SU-DHL-6 (cell line): ENCODE results near the gene ZNF850.

ENCODE experiments used
- H2AFZ ChIP-seq: fragments of 200-600 bp; sonication (generic); 2 replicates; pipeline ENCODE4 v1.6.1; 2014; ENCODE audit warnings: low read depth, mild to moderate bottlenecking, moderate library complexity, mixed read lengths, antibody characterized with exemption, low read length; ENCODE audit not compliant: severe bottlenecking
- H3F3A ChIP-seq: fragments of 200-600 bp; shearing (Covaris generic); 2 replicates; pipeline ENCODE4 v1.6.0; 2016; ENCODE audit warnings: antibody characterized with exemption, mild to moderate bottlenecking; ENCODE audit not compliant: insufficient read depth
- H3K27ac ChIP-seq: fragments of 200-600 bp; sonication (generic); 2 replicates; pipeline ENCODE4 v1.5.1; 2016; ENCODE audit warnings: low read depth, mild to moderate bottlenecking, low read length, moderate library complexity, mixed read lengths
- H3K27me3 ChIP-seq: fragments of 200-600 bp; sonication (generic), shearing (Covaris generic); 2 replicates; pipeline ENCODE4 v1.6.0; 2014; ENCODE audit warnings: mild to moderate bottlenecking, low read length
- H3K36me3 ChIP-seq: fragments of 200-600 bp; sonication (generic); 2 replicates; pipeline ENCODE4 v1.6.1; 2014; ENCODE audit warnings: mild to moderate bottlenecking, low read length, mixed read lengths
- H3K4me2 ChIP-seq: fragments of 300-600, 200-600 bp; shearing (Covaris generic), sonication (generic); 2 replicates; pipeline ENCODE4 v1.6.0; 2014; ENCODE audit warnings: low read length, low read depth, mild to moderate bottlenecking; ENCODE audit not compliant: poor library complexity, severe bottlenecking
- H3K4me3 ChIP-seq: fragments of 200-600 bp; sonication (generic); 2 replicates; pipeline ENCODE4 v1.5.1; 2014; ENCODE audit warnings: antibody characterized with exemption, low read length, mild to moderate bottlenecking, mixed read lengths; ENCODE audit not compliant: insufficient read depth, poor library complexity, severe bottlenecking
- H3K79me2 ChIP-seq: fragments of 200-600 bp; sonication (generic); 2 replicates; pipeline ENCODE4 v1.6.1; 2014; ENCODE audit warnings: mild to moderate bottlenecking, low read length, moderate library complexity; ENCODE audit not compliant: insufficient read depth
- H3K9ac ChIP-seq: fragments of 200-600 bp; sonication (generic); 2 replicates; pipeline ENCODE4 v1.7.0; 2014; ENCODE audit warnings: mild to moderate bottlenecking, low read length
- H3K9me2 ChIP-seq: fragments of 200-600 bp; sonication (generic); replicated peaks from 2 replicates; pipeline ENCODE4 v1.6.1; 2014; ENCODE audit warnings: low read length; ENCODE audit not compliant: insufficient read depth
- H3K9me3 ChIP-seq: fragments of 200-600 bp; sonication (generic); 2 replicates; pipeline ENCODE4 v1.6.1; 2014; ENCODE audit warnings: low read length, mixed read lengths; ENCODE audit not compliant: insufficient read depth
- H4K20me1 ChIP-seq: fragments of 200-600 bp; sonication (generic); 2 replicates; pipeline ENCODE4 v1.6.1; 2014; ENCODE audit warnings: low read depth, mild to moderate bottlenecking, antibody characterized with exemption, low read length, moderate library complexity, mixed read lengths
- CTCF ChIP-seq: fragments of 200-600 bp; sonication (generic); IDR thresholded peaks from one replicate; pipeline ENCODE4 v1.5.1; 2017; ENCODE audit warnings: antibody characterized with exemption, mild to moderate bottlenecking, low read length, moderate library complexity; ENCODE audit not compliant: insufficient read depth, poor library complexity, severe bottlenecking
- EZH2phosphoT487 ChIP-seq: fragments of 200-600 bp; sonication (generic), shearing (Covaris generic); conservative IDR thresholded peaks from 2 replicates; pipeline ENCODE4 v1.6.1; 2018; ENCODE audit warnings: mild to moderate bottlenecking, antibody characterized with exemption, low read length, moderate library complexity, mixed read lengths

Gene ZNF850

GRCh38 chr19:36775768-36776167 lies 3.2 kb upstream of the ZNF850 start:
- H3K27me3 ChIP-seq = no peaks in the 10 kb centered on the region
- H3K4me3 ChIP-seq = no peak overlapping the region
- no peak overlapping the region for H2AFZ ChIP-seq
- H3K9ac ChIP-seq = no peak overlapping the region
- H3K36me3 ChIP-seq = 0 out of 2 replicates have a peak, but pooled peaks cover 5% of the 10 kb centered on the region
- peaks cover 29% of the 10 kb centered on the region; the same call in 1 of the 2 replicates for H3K9me3 ChIP-seq
- H3K27ac ChIP-seq = no peak overlapping the region
- no peaks in the 10 kb centered on the region for H3F3A ChIP-seq
- H3K79me2 ChIP-seq = peaks cover 13% of the 10 kb centered on the region
- H3K4me2 ChIP-seq = no peak overlapping the region
- H3K9me2 ChIP-seq = no peaks in the 10 kb centered on the region
- H4K20me1 ChIP-seq = no peaks in the 10 kb centered on the region
- no peak for TF ChIP-seq EZH2phosphoT487

GRCh38 chr19:36773223-36773579 lies 594 bp upstream of the ZNF850 start:
- peak overlapping the region; percentile 75 for H3K9ac ChIP-seq
- H3K4me2 ChIP-seq = peak overlapping the region; percentile 65
- 0 out of 2 replicates have a peak, but pooled peaks cover 5% of the 10 kb centered on the region for H3K36me3 ChIP-seq
- H3K9me2 ChIP-seq = no peaks in the 10 kb centered on the region
- peak overlapping the region; percentile 93 for H2AFZ ChIP-seq
- H3K79me2 ChIP-seq = peaks cover 22% of the 10 kb centered on the region
- no peaks in the 10 kb centered on the region for H3F3A ChIP-seq
- no peaks in the 10 kb centered on the region for H4K20me1 ChIP-seq
- peak overlapping the region; percentile 58 for H3K4me3 ChIP-seq
- TF ChIP-seq CTCF (no peak), EZH2phosphoT487 (no peak)
- peaks cover 31% of the 10 kb centered on the region; the same call in 1 of the 2 replicates for H3K9me3 ChIP-seq
- H3K27me3 ChIP-seq = no peaks in the 10 kb centered on the region
- H3K27ac ChIP-seq = no peak overlapping the region

GRCh38 chr19:36771261-36772231 lies 1.1 kb downstream of the ZNF850 start:
- Histone ChIP-seq H3K9ac (peak overlapping the region; percentile 75), H3K4me2 (peak overlapping the region; percentile 65), H3K79me2 (peaks cover 24% of the 10 kb centered on the region), H2AFZ (peak overlapping the region; percentile 93), H3F3A (no peaks in the 10 kb centered on the region), H3K36me3 (peaks cover 6% of the 10 kb centered on the region; the same call in 1 of the 2 replicates), H4K20me1 (no peaks in the 10 kb centered on the region), H3K9me2 (no peaks in the 10 kb centered on the region), H3K27ac (no peak overlapping the region), H3K27me3 (no peaks in the 10 kb centered on the region), H3K9me3 (peaks cover 33% of the 10 kb centered on the region), H3K4me3 (peak overlapping the region; percentile 58)
- TF ChIP-seq CTCF (no peak), EZH2phosphoT487 (no peak)
